Hippocampal formation (tissue), 2 donors: ENCODE measurements around the gene RPS27.
"Not testable (repeated sequence)": the region's sequence is repeated elsewhere in the genome, so short reads cannot be mapped to it uniquely, and the experiment has no call there.

Source experiments
- DNase-seq, 2 donors: peaks; one replicate each; lab custom pipeline; 2025; lab: John Stamatoyannopoulos, UW

Gene RPS27

GRCh38 chr1:153961421-153961820 lies 29.1 kb upstream of the RPS27 start:
- no peak for DNase-seq

GRCh38 chr1:153962088-153963029 lies 28.2 kb upstream of the RPS27 start:
- no peak for DNase-seq

- DNase-seq, result peak; percentile 98 to 99
Measured at GRCh38 chr1:153963030-153963849, 27.3 kb upstream of the RPS27 start, which contains the start of gene SLC39A1. SLC39A1 (minus strand) TSS chr1:153963537; CDS start chr1:153962715, 822 bp downstream.

GRCh38 chr1:153963850-153964331 lies 26.7 kb upstream of the RPS27 start:
- DNase-seq, result no peak

GRCh38 chr1:153967107-153967999 lies 23.2 kb upstream of the RPS27 start, which contains the start of gene CREB3L4:
CREB3L4 (plus strand) TSS chr1:153967902; CDS start chr1:153968526, 624 bp downstream.
- DNase-seq, result peak; percentile 87 to 98

GRCh38 chr1:153968000-153968363 lies 22.6 kb upstream of the RPS27 start:
- no peak for DNase-seq

- DNase-seq, result no peak
Measured at GRCh38 chr1:153968408-153968807, 22.2 kb upstream of the RPS27 start.

- DNase-seq, result no peak
Measured at GRCh38 chr1:153968972-153969371, 21.6 kb upstream of the RPS27 start.

- DNase-seq, result no peak
Measured at GRCh38 chr1:153970346-153970745, 20.2 kb upstream of the RPS27 start.

GRCh38 chr1:153973071-153973470 lies 17.5 kb upstream of the RPS27 start:
- DNase-seq, result no peak

GRCh38 chr1:153973525-153973924 lies 17.0 kb upstream of the RPS27 start:
- no peak for DNase-seq

- no peak for DNase-seq
Measured at GRCh38 chr1:153976819-153977249, 13.7 kb upstream of the RPS27 start.

GRCh38 chr1:153977250-153978240 lies 13.0 kb upstream of the RPS27 start, which contains the start of gene JTB:
JTB (minus strand) TSS chr1:153977674; CDS start chr1:153977252, 422 bp downstream.
- peak; percentile 83 for DNase-seq

- no peak for DNase-seq
Measured at GRCh38 chr1:153978274-153978909, 12.2 kb upstream of the RPS27 start.

- DNase-seq, result not testable (repeated sequence)
Measured at GRCh38 chr1:153979091-153979490, 11.5 kb upstream of the RPS27 start.

GRCh38 chr1:153981735-153982134 lies 8.8 kb upstream of the RPS27 start:
- DNase-seq, result not testable (repeated sequence)

GRCh38 chr1:153984123-153984894 lies 6.3 kb upstream of the RPS27 start:
- no peak for DNase-seq

- no peak for DNase-seq
Measured at GRCh38 chr1:153985341-153985912, 5.1 kb upstream of the RPS27 start.
